Endothelial cell of umbilical vein (primary cell): ENCODE data around the gene EFNA2. TPM values are rescaled to one million over a fixed set of nuclear protein-coding genes. Genes with fewer than 3 reads are reported as not detected.
A peak's percentile ranks its signal among the peaks of the same experiment; 100 is the strongest.

Experiments used
- BruUV-seq: library from RNA; stranded (reverse); fragments of 400-500 nt; replicated peaks from 2 replicates; lab custom pipeline; 2021; lab: Mats Ljungman, UMichigan
- CTCF ChIA-PET: fragments of 300-600, 350-600 bp; sonication (Branson Sonifier 250); formaldehyde crosslinking; loops from one replicate; lab custom pipeline; 2021; ENCODE audit warnings: antibody characterized with exemption, inconsistent platforms; lab: Charles Lee
- POLR2A ChIA-PET: fragments of 300-600, 350-600 bp; sonication (Branson Sonifier 250); formaldehyde crosslinking; loops from one replicate; lab custom pipeline; 2021; ENCODE audit warnings: antibody characterized with exemption, inconsistent platforms; lab: Charles Lee
- DNase-seq: peaks from one replicate; pipeline ENCODE4 v3.0.0-alpha.2; 2011; ENCODE audit warnings: low read depth, low spot score
- FAIRE-seq: peaks from 2 replicates; lab custom pipeline; 2011; peaks lifted over from hg19 to GRCh38; lab: Jason Lieb, UNC
- H2AFZ ChIP-seq: 2 replicates; pipeline ENCODE4 v1.6.0; 2012; ENCODE audit warnings: low read depth, low read length, control low read depth, inconsistent platforms
- H3K27ac ChIP-seq: 2 replicates; pipeline ENCODE4 v1.5.1; 2011; ENCODE audit warnings: low read depth, mild to moderate bottlenecking, control low read depth, low read length, moderate library complexity; ENCODE audit not compliant: insufficient read depth
- H3K27me3 ChIP-seq, 2 experiments: 2 replicates each; pipeline versions ENCODE4 v1.6.0 to v1.6.1; 2011; ENCODE audit warnings: low read length in 2 of 2, mixed read lengths in 1 of 2; ENCODE audit not compliant: control insufficient read depth in 2 of 2, insufficient read depth in 2 of 2
- H3K36me3 ChIP-seq, 2 experiments: 2 replicates in 1 of 2; 3 replicates in 1 of 2; pipeline ENCODE4 v1.5.1; 2011; ENCODE audit warnings: low read length in 2 of 2, mild to moderate bottlenecking in 1 of 2, moderate library complexity in 1 of 2; ENCODE audit not compliant: control insufficient read depth in 2 of 2, insufficient read depth in 2 of 2; ENCODE audit errors: extremely low read depth in 1 of 2
- H3K4me1 ChIP-seq: 3 replicates; pipeline ENCODE4 v1.5.1; 2011; ENCODE audit warnings: mild to moderate bottlenecking, low read length; ENCODE audit not compliant: control insufficient read depth, insufficient read depth; ENCODE audit errors: extremely low read depth
- H3K4me2 ChIP-seq: 2 replicates; pipeline ENCODE4 v1.6.1; 2011; ENCODE audit warnings: low read length, control low read depth, mixed read lengths; ENCODE audit not compliant: insufficient read depth
- H3K4me3 ChIP-seq, 3 experiments: fragments of 200-600 bp in 1 of 3; sonication (generic), shearing (Covaris generic) in 1 of 3; replicated peaks in 1 of 3; 2 replicates each; pipeline ENCODE4 v1.5.1; 2011 to 2016; ENCODE audit warnings: control low read depth in 3 of 3, low read length in 3 of 3, mild to moderate bottlenecking in 2 of 3, inconsistent platforms in 1 of 3, low read depth in 1 of 3, moderate library complexity in 1 of 3; ENCODE audit not compliant: insufficient read depth in 1 of 3
- H3K79me2 ChIP-seq: 2 replicates; pipeline ENCODE4 v1.6.0; 2012; ENCODE audit warnings: low read length, inconsistent platforms; ENCODE audit not compliant: control insufficient read depth, insufficient read depth
- H3K9ac ChIP-seq: replicated peaks from 2 replicates; pipeline ENCODE3; 2011; ENCODE audit warnings: low read length, control low read depth; ENCODE audit not compliant: insufficient read depth; ENCODE audit errors: extremely low read depth
- H3K9me1 ChIP-seq: replicated peaks from 3 replicates; pipeline ENCODE4 v1.6.0; 2011; ENCODE audit warnings: mild to moderate bottlenecking, low read length; ENCODE audit not compliant: control insufficient read depth, insufficient read depth; ENCODE audit errors: extremely low read depth
- H3K9me3 ChIP-seq: replicated peaks from 2 replicates; pipeline ENCODE4 v1.5.1; 2012; ENCODE audit warnings: low read length, inconsistent platforms; ENCODE audit not compliant: control insufficient read depth, insufficient read depth
- H4K20me1 ChIP-seq: replicated peaks from 2 replicates; pipeline ENCODE3; 2011; ENCODE audit warnings: mild to moderate bottlenecking, low read length; ENCODE audit not compliant: control insufficient read depth, insufficient read depth; ENCODE audit errors: extremely low read depth
- EZH2 ChIP-seq: IDR thresholded peaks from 2 replicates; pipeline ENCODE4 v1.6.1; 2012; ENCODE audit warnings: borderline replicate concordance, low read depth, mild to moderate bottlenecking, moderate library complexity, low read length, inconsistent platforms; ENCODE audit not compliant: severe bottlenecking
- FOS ChIP-seq: IDR thresholded peaks from 2 replicates; pipeline ENCODE4 v1.6.1; 2011; ENCODE audit warnings: mild to moderate bottlenecking, low read length, moderate library complexity, borderline replicate concordance; ENCODE audit not compliant: insufficient read depth
- GATA2 ChIP-seq: IDR thresholded peaks from 2 replicates; pipeline ENCODE4 v1.7.0; 2011; ENCODE audit warnings: low read depth, mild to moderate bottlenecking, moderate library complexity, mixed read lengths, low read length; ENCODE audit not compliant: insufficient read length, insufficient read depth
- POLR2AphosphoS5 ChIP-seq: IDR thresholded peaks from 2 replicates; pipeline ENCODE4 v1.6.1; 2012; ENCODE audit warnings: low read depth, mild to moderate bottlenecking, control low read depth, low read length, moderate library complexity; ENCODE audit not compliant: insufficient read depth
- dilution Hi-C: fragments of 300-500 bp; cut with MboI; formaldehyde crosslinking; loops from one replicate; pipeline ENCODE4 v1.15.0; 2019; ENCODE audit warnings: low sequenced_read_pairs; ENCODE audit not compliant: extremely low pct_ligation_motif_present
- intact Hi-C: fragments of 100-400 bp; cut with micrococcal nuclease; formaldehyde crosslinking; loops from one replicate; pipeline ENCODE4 v1.10.0; 2022
- polyA plus RNA-seq, 4 experiments: library from polyadenylated mRNA; depleted of rRNA in 3 of 4; stranded (reverse) in 3 of 4; unstranded in 1 of 4; fragments of >200 nt; gene quantifications; 2 replicates each; pipeline versions ENCODE4 v1.2.1 to v1.2.3, GENCODE V29; 2011 to 2012; ENCODE audit warnings: missing spikeins in 1 of 4
- total RNA-seq: library from RNA; stranded (reverse); gene quantifications from 2 replicates; pipeline ENCODE4 v1.2.3, GENCODE V29; 2021

Gene EFNA2
- total and polyA plus RNA-seq, 2 donors (not counting 3 experiments of a cell fraction or from before 2014, with no cell fraction given) = 0.52 to 1.1 TPM

- Histone ChIP-seq H4K20me1 (no peaks in the 10 kb centered on the region), H3K79me2 (no peaks in the 10 kb centered on the region), H3K9me3 (no peaks in the 10 kb centered on the region), H3K4me1 (peaks cover 8% of the 10 kb centered on the region), H3K27ac (no peak overlapping the region), H3K9me1 (no peaks in the 10 kb centered on the region), H3K27me3 (peaks cover 6 to 9% of the 10 kb centered on the region in 2 experiments), H2AFZ (no peak overlapping the region), H3K4me2 (no peak overlapping the region), H3K4me3 (no peak overlapping the region), H3K36me3 (no peaks in the 10 kb centered on the region), H3K9ac (no peak overlapping the region)
- CTCF ChIA-PET = no interaction called here
- POLR2A ChIA-PET = no interaction called here
- TF ChIP-seq EZH2 = no peak
- no peak for TF ChIP-seq POLR2AphosphoS5
- no peak for TF ChIP-seq FOS
- intact Hi-C loops = no loop called here
- BruUV-seq = no TSS peak
- FAIRE-seq = no peak
- dilution Hi-C loops = no loop called here
- no peak for DNase-seq
Measured at GRCh38 chr19:1322198-1322981, 36.7 kb downstream of the EFNA2 start.

GRCh38 chr19:1324249-1324805 lies 38.7 kb downstream of the EFNA2 start:
- Histone ChIP-seq H3K27me3 (no peaks in the 10 kb centered on the region), H3K79me2 (no peaks in the 10 kb centered on the region), H3K4me3 (no peak overlapping the region), H3K4me2 (no peak overlapping the region), H3K9ac (peak overlapping the region; percentile 8), H2AFZ (peak overlapping the region; percentile 88), H3K36me3 (no peaks in the 10 kb centered on the region), H3K9me1 (no peaks in the 10 kb centered on the region), H3K9me3 (no peaks in the 10 kb centered on the region), H3K4me1 (peaks cover 8% of the 10 kb centered on the region), H4K20me1 (no peaks in the 10 kb centered on the region), H3K27ac (no peak overlapping the region)
- dilution Hi-C loops (no loop called here), intact Hi-C loops (no loop called here)
- no peak for DNase-seq
- FAIRE-seq = no peak
- no TSS peak for BruUV-seq
- ChIA-PET POLR2A (no interaction called here), CTCF (interaction anchor here (0.7 to 1.4 kb wide), 2 partner anchors 9 to 11 kb away, joined by 3 to 8 read pairs; no protein-coding TSS in a partner anchor)
- TF ChIP-seq GATA2 (no peak), EZH2 (no peak), FOS (no peak)
